ENCODE results near the gene ANXA8.
"Not testable (repeated sequence)": the region's sequence is repeated elsewhere in the genome, so short reads cannot be mapped to it uniquely, and the experiment has no call there.

ANXA8 gene

DNA sequence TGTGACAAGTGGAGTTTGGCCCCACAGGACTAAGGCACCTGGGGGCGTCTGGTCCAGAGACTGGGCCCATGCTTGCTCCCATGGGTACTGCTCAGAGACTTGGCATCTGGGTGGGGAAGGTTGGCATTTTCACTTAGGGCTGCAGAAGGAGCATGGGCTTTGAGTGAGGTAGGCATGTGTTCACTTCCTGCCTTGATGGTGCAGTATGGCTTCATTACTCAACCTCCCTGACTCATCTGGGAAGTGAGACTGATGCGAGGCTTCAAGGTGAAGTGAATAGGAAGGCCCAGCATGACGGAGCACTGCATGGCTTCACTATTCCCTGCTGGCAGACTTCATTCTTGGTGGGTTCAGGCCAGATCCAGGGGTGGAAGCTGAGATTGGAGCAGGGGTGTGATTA, 11.3 kb downstream of the ANXA8 start:
- H3K36me3 Mint-ChIP-seq (ENCODE audit: low read depth); H3K27me3 Mint-ChIP-seq (ENCODE audit: low read depth); H3K4me3 Mint-ChIP-seq; H3K27ac Mint-ChIP-seq; H3K9me3 Mint-ChIP-seq; H3K4me1 Mint-ChIP-seq: not testable (repeated sequence)

DNA sequence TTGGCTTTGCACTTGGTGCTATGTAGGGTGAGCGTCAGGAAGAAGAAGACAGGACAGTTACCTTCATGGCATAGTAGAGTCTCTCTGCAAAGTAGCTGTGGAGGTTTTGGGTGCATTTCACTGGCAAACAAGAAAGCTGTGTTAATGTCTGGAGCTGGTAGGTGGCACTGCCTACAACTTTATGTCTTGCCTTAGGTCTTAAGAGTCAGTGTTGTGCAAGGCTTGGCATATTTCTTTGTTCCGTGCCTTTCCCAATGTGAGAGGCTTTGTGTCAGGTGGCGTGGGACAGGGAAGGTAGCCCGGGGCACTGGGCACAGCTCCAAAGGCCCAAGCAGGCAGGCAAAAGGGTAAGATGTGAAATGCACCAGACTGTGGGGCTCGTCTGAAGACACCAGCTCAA, 11.8 kb downstream of the ANXA8 start:
- H3K4me3 Mint-ChIP-seq; H3K4me1 Mint-ChIP-seq; H3K9me3 Mint-ChIP-seq; H3K27me3 Mint-ChIP-seq (ENCODE audit: low read depth); H3K36me3 Mint-ChIP-seq (ENCODE audit: low read depth); H3K27ac Mint-ChIP-seq: not testable (repeated sequence)

DNA sequence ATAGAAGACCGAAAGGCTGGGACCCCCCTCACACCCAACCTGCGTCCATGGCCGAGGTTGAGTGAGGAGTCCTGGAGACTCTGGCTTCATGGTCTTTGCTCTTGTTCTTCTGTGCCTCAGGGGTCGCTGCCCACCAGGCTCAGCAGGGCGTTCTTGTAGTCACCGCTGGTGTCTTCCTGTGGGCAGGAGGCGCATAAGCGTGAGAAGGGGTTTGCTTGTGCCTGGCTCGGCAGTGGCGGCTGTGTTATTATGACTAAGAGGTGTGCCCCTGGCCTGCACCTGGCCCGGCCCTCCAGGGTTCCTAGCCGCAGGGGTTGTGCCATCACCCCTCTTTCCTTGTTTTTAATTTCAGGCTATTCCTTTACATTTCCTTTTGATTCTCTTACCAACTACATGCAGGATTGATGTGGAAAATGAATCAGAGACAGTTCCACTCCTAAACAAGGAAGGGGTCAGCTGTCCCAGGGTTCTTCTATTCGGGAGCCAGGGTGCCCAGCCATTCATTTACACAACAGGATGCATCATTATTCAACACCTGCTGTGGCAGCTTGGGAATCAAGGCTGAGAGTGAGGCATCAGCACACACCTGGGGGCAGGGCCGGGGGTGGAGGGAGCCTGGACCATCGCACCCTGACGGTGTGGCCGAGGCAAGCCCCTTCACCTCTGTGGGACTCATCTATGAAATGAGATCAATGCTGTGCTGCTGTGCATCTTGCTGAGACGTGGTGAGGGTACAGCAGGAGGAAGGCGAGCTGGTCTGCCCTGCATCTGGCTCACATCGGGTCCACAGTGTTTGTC, 15.0 kb downstream of the ANXA8 start:
- H3K9me3 Mint-ChIP-seq; H3K36me3 Mint-ChIP-seq (ENCODE audit: low read depth); H3K4me1 Mint-ChIP-seq; H3K4me3 Mint-ChIP-seq; H3K27me3 Mint-ChIP-seq (ENCODE audit: low read depth); H3K27ac Mint-ChIP-seq: not testable (repeated sequence)

GRCh38 chr10:47467957-47468356, 16.0 kb downstream of the ANXA8 start:
- not testable (repeated sequence) for H3K4me3 Mint-ChIP-seq; H3K27ac Mint-ChIP-seq; H3K9me3 Mint-ChIP-seq; H3K4me1 Mint-ChIP-seq; H3K27me3 Mint-ChIP-seq (ENCODE audit: low read depth); H3K36me3 Mint-ChIP-seq (ENCODE audit: low read depth)

DNA sequence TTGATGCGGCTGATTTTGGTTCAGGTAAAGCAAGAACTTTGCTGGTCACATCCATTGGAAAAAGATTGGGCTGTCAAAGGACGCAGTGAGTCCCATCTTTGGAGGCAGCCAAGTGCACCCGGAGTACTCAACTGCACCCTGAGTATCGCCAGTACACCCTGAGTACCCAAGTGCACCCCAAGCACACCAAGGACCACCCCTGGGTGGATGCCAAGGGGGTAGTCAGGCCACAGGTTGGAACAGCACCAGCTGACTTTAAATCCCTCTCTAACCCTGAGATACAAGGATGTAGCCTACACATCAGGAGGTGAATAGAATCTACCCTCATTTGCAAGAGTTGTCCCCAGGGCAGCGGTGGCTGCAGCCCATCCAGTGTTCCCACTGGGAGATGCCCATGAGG, 16.5 kb downstream of the ANXA8 start:
- not testable (repeated sequence) for H3K4me1 Mint-ChIP-seq; H3K27me3 Mint-ChIP-seq (ENCODE audit: low read depth); H3K36me3 Mint-ChIP-seq (ENCODE audit: low read depth); H3K27ac Mint-ChIP-seq; H3K9me3 Mint-ChIP-seq; H3K4me3 Mint-ChIP-seq

GRCh38 chr10:47465216-47465917, 18.5 kb downstream of the ANXA8 start:
- not testable (repeated sequence) for H3K36me3 Mint-ChIP-seq (ENCODE audit: low read depth); H3K27me3 Mint-ChIP-seq (ENCODE audit: low read depth); H3K9me3 Mint-ChIP-seq; H3K4me1 Mint-ChIP-seq; H3K4me3 Mint-ChIP-seq; H3K27ac Mint-ChIP-seq

- H3K27me3 Mint-ChIP-seq (ENCODE audit: low read depth); H3K36me3 Mint-ChIP-seq (ENCODE audit: low read depth); H3K9me3 Mint-ChIP-seq; H3K4me3 Mint-ChIP-seq; H3K4me1 Mint-ChIP-seq; H3K27ac Mint-ChIP-seq: not testable (repeated sequence)
These were observed 21.1 kb downstream of the ANXA8 start for GRCh38 chr10:47462577-47463358.

DNA sequence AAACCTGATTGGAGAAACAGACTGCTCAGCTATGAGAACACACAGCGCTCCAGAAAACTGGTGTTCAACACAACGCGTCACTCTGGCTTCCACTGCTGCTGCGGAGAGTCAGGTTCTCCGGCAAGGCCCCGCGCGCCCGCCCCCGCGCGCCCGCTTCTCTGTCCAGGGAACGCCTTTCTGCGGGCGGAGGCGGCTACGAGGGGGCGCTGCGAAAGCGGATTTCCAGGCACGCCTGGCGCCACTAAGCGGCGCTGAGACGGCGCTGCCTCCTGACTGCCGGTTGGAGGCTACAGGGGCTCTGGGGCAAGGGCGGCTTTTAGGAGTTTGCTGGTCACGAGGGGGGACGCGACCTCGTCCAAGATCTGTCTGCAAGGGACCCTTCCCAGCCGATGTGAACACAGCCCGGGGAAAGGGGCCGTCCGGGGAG, 22.6 kb downstream of the ANXA8 start:
- peak overlapping the region in 2 of 3 experiments; percentile 55 to 87 for H3K27ac Mint-ChIP-seq
- not testable (repeated sequence) for H3K9me3 Mint-ChIP-seq; H3K27me3 Mint-ChIP-seq (ENCODE audit: low read depth); H3K36me3 Mint-ChIP-seq (ENCODE audit: low read depth)
- peaks cover 13% of the 10 kb centered on the region for H3K4me1 Mint-ChIP-seq
- TF ChIP-seq, protein P1, sequence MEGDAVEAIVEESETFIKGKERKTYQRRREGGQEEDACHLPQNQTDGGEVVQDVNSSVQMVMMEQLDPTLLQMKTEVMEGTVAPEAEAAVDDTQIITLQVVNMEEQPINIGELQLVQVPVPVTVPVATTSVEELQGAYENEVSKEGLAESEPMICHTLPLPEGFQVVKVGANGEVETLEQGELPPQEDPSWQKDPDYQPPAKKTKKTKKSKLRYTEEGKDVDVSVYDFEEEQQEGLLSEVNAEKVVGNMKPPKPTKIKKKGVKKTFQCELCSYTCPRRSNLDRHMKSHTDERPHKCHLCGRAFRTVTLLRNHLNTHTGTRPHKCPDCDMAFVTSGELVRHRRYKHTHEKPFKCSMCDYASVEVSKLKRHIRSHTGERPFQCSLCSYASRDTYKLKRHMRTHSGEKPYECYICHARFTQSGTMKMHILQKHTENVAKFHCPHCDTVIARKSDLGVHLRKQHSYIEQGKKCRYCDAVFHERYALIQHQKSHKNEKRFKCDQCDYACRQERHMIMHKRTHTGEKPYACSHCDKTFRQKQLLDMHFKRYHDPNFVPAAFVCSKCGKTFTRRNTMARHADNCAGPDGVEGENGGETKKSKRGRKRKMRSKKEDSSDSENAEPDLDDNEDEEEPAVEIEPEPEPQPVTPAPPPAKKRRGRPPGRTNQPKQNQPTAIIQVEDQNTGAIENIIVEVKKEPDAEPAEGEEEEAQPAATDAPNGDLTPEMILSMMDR (IDR thresholded peaks at IDR 0.05; ENCODE audit: unreplicated experiment in 3 of 3) = peak; percentile 38 to 47 (median 43)
- peak overlapping the region; percentile 64 to 74 (median 69) for H3K4me3 Mint-ChIP-seq

DNA sequence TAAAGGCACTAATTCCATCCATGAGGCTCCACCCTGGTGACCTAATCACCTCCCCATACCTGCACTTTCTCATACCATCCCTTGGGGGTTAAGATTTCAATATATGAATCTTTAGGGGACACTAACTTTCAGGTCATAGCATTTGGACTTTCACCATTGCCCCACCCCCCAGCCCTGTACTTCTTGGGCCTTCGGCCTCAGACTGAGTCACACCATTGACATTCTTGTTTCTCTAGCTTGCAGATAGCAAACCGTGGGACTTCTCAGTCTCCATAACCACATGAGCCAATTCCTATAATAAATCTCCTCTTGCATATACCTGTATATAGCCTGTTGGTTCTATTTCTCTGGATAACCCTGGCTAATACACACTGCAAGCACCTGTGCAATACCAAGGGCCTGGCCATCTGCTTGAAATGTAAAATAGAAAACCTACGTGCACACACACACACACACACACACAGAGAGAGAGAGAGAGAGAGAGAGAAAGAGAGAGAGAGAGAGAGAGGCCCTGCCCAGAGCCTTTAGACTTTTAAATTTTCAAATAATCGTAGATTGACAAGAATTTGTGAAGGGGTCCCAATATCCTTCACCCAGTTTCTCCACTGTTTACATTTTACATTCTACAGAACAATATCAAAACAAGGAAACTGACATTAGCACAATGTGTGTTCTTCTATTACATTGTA, 25.3 kb downstream of the ANXA8 start:
- H3K36me3 Mint-ChIP-seq (ENCODE audit: low read depth) = no peaks in the 10 kb centered on the region
- no peaks in the 10 kb centered on the region for H3K27me3 Mint-ChIP-seq (ENCODE audit: low read depth)
- no peaks in the 10 kb centered on the region for H3K9me3 Mint-ChIP-seq
- no peak overlapping the region for H3K27ac Mint-ChIP-seq
- TF ChIP-seq, protein P1 (IDR thresholded peaks at IDR 0.05; ENCODE audit: unreplicated experiment in 3 of 3) = no peak
- H3K4me3 Mint-ChIP-seq = no peak overlapping the region
- peaks cover 23% of the 10 kb centered on the region for H3K4me1 Mint-ChIP-seq

Data from nephron (organoid).